Peyer's patch (tissue), 4 donors: Measurements from ENCODE around the gene DPP4.

ENCODE experiments used
- CTCF ChIP-seq, 6 experiments: fragments of 450-650 bp in 4 of 6; fragments of 200-600 bp in 2 of 6; sonication (generic) in 1 of 6; IDR thresholded peaks; one replicate each; pipeline ENCODE4 v1.5.1; 2017 to 2019; ENCODE audit warnings: antibody characterized with exemption in 6 of 6, mild to moderate bottlenecking in 3 of 6, moderate library complexity in 1 of 6
- POLR2A ChIP-seq, 2 donors: fragments of 450-650 bp; IDR thresholded peaks; one replicate each; pipeline ENCODE4 v1.5.1; 2017; ENCODE audit warnings: antibody characterized with exemption in 2 of 2, mild to moderate bottlenecking in 2 of 2, moderate library complexity in 2 of 2

DNA sequence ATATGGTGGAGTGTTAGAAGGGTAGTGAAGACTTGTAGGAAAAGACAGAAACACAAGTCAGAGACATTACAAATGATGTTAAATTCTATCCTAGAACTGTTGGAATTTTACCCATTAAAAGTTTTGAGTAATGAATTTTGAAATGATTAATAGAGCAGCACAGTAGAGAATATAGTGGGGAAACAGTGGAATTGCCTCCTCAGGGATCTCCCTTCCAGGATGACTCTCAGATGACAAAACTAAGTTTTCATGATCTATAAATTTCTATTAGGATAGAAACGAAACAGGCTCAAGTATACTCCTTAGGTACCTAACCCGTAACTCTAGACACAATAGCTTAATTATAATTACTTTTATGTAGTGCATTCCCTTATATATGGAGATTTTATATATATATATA lies 86.7 kb downstream of the DPP4 start:
- TF ChIP-seq CTCF (IDR thresholded peaks at IDR 0.05) (no peak), POLR2A (IDR thresholded peaks at IDR 0.05) (no peak)
